SK-N-SH (cell line): ENCODE results near the gene NHP2. TPM values are rescaled to one million over a fixed set of nuclear protein-coding genes. Genes with fewer than 3 reads are reported as not detected.

Source experiments
- CTCF ChIA-PET: fragments of 300-600, 350-600 bp; formaldehyde crosslinking; extraction: SDS; loops from one replicate; lab custom pipeline; 2021; lab: Yijun Ruan, JAX
- POLR2A ChIA-PET: fragments of 350-600 bp; sonication (Branson Sonifier 250); formaldehyde crosslinking; extraction: SDS; loops from one replicate; lab custom pipeline; 2020; ENCODE audit warnings: antibody characterized with exemption, inconsistent platforms; lab: Yijun Ruan, JAX
- DNase-seq: peaks from one replicate; pipeline ENCODE4 v3.0.0; 2012
- H2AFZ ChIP-seq: fragments of 200-600 bp; sonication (generic); 2 replicates; pipeline ENCODE4 v1.8.1; 2016; ENCODE audit warnings: antibody characterized with exemption, mild to moderate bottlenecking, low read depth
- H3F3A ChIP-seq: fragments of 200-600 bp; sonication (generic); replicated peaks from 2 replicates; pipeline ENCODE3; 2016; ENCODE audit warnings: antibody characterized with exemption, mild to moderate bottlenecking; ENCODE audit not compliant: insufficient read depth
- H3K27ac ChIP-seq, 2 experiments: fragments of 200-500 bp in 1 of 2; fragments of 200-600 bp in 1 of 2; sonication (Bioruptor generic) in 1 of 2; sonication (generic), shearing (Covaris generic) in 1 of 2; 2 replicates each; pipeline versions ENCODE4 v1.5.1 to v1.6.1; 2014 to 2016; ENCODE audit warnings: low read depth in 2 of 2, inconsistent platforms in 1 of 2, low read length in 1 of 2, mild to moderate bottlenecking in 1 of 2, mixed read lengths in 1 of 2
- H3K27me3 ChIP-seq: fragments of 200-600 bp; sonication (generic), shearing (Covaris generic); 2 replicates; pipeline ENCODE4 v1.6.1; 2016; ENCODE audit warnings: mixed run types; ENCODE audit not compliant: insufficient read depth
- H3K36me3 ChIP-seq, 2 experiments: fragments of 200-500 bp in 1 of 2; fragments of 200-600 bp in 1 of 2; sonication (Bioruptor generic) in 1 of 2; sonication (generic) in 1 of 2; replicated peaks in 1 of 2; 2 replicates each; pipeline versions ENCODE3 to v1.5.1; 2014 to 2016; ENCODE audit warnings: low read length in 1 of 2, mild to moderate bottlenecking in 1 of 2; ENCODE audit not compliant: insufficient read depth in 2 of 2, control insufficient read depth in 1 of 2
- H3K4me1 ChIP-seq, 2 experiments: fragments of 200-500 bp in 1 of 2; fragments of 200-600 bp in 1 of 2; sonication (Bioruptor generic) in 1 of 2; sonication (generic), shearing (Covaris generic) in 1 of 2; 2 replicates each; pipeline versions ENCODE4 v1.5.1 to v1.6.1; 2014 to 2016; ENCODE audit warnings: low read depth in 1 of 2, low read length in 1 of 2, mixed run types in 1 of 2; ENCODE audit not compliant: insufficient read depth in 2 of 2, control insufficient read depth in 1 of 2
- H3K4me2 ChIP-seq: fragments of 200-600 bp; sonication (generic), shearing (Covaris generic); 2 replicates; pipeline ENCODE4 v1.6.1; 2017; ENCODE audit warnings: mixed run types
- H3K4me3 ChIP-seq, 2 experiments: fragments of 200-500 bp in 1 of 2; fragments of 200-600 bp in 1 of 2; sonication (Bioruptor generic) in 1 of 2; sonication (generic), shearing (Covaris generic) in 1 of 2; 2 replicates each; pipeline versions ENCODE4 v1.5.1 to v1.8.1; 2014 to 2016; ENCODE audit warnings: low read depth in 2 of 2, inconsistent platforms in 1 of 2, low read length in 1 of 2, mild to moderate bottlenecking in 1 of 2, mixed read lengths in 1 of 2, moderate library complexity in 1 of 2
- H3K79me2 ChIP-seq: fragments of 200-600 bp; sonication (generic); 2 replicates; pipeline ENCODE4 v1.8.1; 2017; ENCODE audit warnings: mild to moderate bottlenecking; ENCODE audit not compliant: insufficient read depth
- H3K9ac ChIP-seq: fragments of 200-600 bp; sonication (generic); 2 replicates; pipeline ENCODE4 v1.6.1; 2017; ENCODE audit warnings: mixed run types
- H3K9me2 ChIP-seq: fragments of 200-600 bp; sonication (generic); 2 replicates; pipeline ENCODE4 v1.6.1; 2017; ENCODE audit warnings: mixed run types
- H3K9me3 ChIP-seq: fragments of 200-600 bp; sonication (generic); 2 replicates; pipeline ENCODE4 v1.6.1; 2017; ENCODE audit warnings: mixed run types, mild to moderate bottlenecking, moderate library complexity
- H4K20me1 ChIP-seq: fragments of 200-600 bp; sonication (generic); 2 replicates; pipeline ENCODE4 v1.6.1; 2017; ENCODE audit warnings: mild to moderate bottlenecking, mixed run types; ENCODE audit not compliant: insufficient read depth
- CHD2 ChIP-seq: fragments of 150-350 bp; IDR thresholded peaks from 2 replicates; pipeline ENCODE4 v1.6.1; 2018; ENCODE audit warnings: low read length; ENCODE audit not compliant: partially characterized antibody
- ELF1 ChIP-seq: IDR thresholded peaks from 2 replicates; pipeline ENCODE4 v1.4.0; 2012
- IRF3 ChIP-seq: fragments of 150-350 bp; IDR thresholded peaks from 2 replicates; pipeline ENCODE4 v1.6.1; 2016; ENCODE audit warnings: mild to moderate bottlenecking, low read depth, low read length
- MEF2A ChIP-seq: IDR thresholded peaks from 2 replicates; pipeline ENCODE4 v1.4.0; 2012; ENCODE audit warnings: low read depth, borderline replicate concordance
- MXI1 ChIP-seq: IDR thresholded peaks from 2 replicates; pipeline ENCODE4 v1.6.1; 2012; ENCODE audit warnings: mild to moderate bottlenecking, low read depth, low read length, improper control_type of control experiment
- NRF1 ChIP-seq: IDR thresholded peaks from 2 replicates; pipeline ENCODE4 v1.6.1; 2012; ENCODE audit warnings: low read depth, mild to moderate bottlenecking, low read length
- PBX3 ChIP-seq: IDR thresholded peaks from 2 replicates; pipeline ENCODE4; 2012
- TAF1 ChIP-seq: IDR thresholded peaks from 2 replicates; pipeline ENCODE4 v1.6.1; 2012; ENCODE audit warnings: low read depth, mild to moderate bottlenecking, low read length, moderate library complexity, borderline replicate concordance
- YY1 ChIP-seq: IDR thresholded peaks from 2 replicates; pipeline ENCODE4 v1.4.0; 2012; ENCODE audit warnings: low read depth, mild to moderate bottlenecking
- WGBS: methylation state at CpG from one replicate; pipeline ENCODE4 v1.1.6; 2017; ENCODE audit warnings: low lambda C conversion rate; 5-methylcytosine and 5-hydroxymethylcytosine counted together
- polyA plus RNA-seq, 3 experiments: library from polyadenylated mRNA; depleted of rRNA; stranded (reverse); fragments of >200 nt; gene quantifications; 2 replicates each; pipeline ENCODE4 v1.2.3, GENCODE V29; 2012
- TF ChIP-seq, protein P1 (sequence below): fragments of 150-350 bp; IDR thresholded peaks from 2 replicates; pipeline ENCODE4 v1.6.1; 2017; ENCODE audit warnings: antibody characterized with exemption, low read length, low read depth, borderline replicate concordance

The NHP2 gene
- polyA plus RNA-seq, 1 of the 3 experiments (the other 2 are of a cell fraction) = 455 TPM

DNA sequence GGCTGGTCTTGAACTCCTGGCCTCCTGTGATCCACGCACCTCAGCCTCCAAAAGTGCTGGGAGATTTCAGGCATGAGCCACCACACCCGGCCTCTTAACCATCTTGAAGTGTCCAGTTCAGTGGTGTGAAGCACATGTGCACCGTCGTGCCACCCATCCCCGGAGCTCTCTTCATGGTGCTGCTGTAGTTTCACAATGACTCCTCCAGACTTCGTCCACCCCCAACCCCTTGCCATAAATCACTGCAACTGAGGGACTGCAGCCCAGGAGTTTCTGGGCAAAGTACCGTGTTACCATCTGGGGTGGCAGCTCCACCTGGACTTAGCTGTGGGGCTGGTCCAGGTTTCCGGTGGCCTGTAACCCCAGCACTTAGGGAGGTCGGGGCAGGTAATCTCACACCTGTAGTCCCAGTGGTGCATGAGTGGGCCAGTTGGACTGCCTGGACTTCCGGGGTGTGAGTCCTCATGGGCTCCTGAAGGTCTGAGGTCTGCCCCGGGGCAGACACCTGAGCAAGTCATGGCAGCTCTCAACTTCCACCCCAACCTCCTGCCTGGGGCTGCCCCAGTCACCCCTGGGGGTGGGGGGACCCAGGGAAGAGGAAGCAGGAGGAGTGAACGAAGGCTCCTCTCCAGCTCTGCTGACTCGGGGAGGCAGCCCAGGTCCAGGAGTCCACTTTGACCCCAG lies 47.0 kb downstream of the NHP2 start:
- TF ChIP-seq IRF3 (no peak), NRF1 (no peak), CHD2 (no peak), MXI1 (no peak)
- TF ChIP-seq, protein P1, sequence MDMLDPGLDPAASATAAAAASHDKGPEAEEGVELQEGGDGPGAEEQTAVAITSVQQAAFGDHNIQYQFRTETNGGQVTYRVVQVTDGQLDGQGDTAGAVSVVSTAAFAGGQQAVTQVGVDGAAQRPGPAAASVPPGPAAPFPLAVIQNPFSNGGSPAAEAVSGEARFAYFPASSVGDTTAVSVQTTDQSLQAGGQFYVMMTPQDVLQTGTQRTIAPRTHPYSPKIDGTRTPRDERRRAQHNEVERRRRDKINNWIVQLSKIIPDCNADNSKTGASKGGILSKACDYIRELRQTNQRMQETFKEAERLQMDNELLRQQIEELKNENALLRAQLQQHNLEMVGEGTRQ = no peak
- TF ChIP-seq, all 33 proteins: peak for 0
- CTCF ChIA-PET = interaction anchor here (1.4 to 4.4 kb wide), 4 partner anchors 10 to 39 kb away, joined by 3 to 38 read pairs (median 12); no protein-coding TSS in a partner anchor
- no peak overlapping the region for H3K4me2 ChIP-seq
- POLR2A ChIA-PET = no interaction called here
- no peaks in the 10 kb centered on the region for H3K9me2 ChIP-seq
- H3K4me3 ChIP-seq = no peak overlapping the region
- DNase-seq = no peak
- H3K9ac ChIP-seq = no peak overlapping the region
- no peaks in the 10 kb centered on the region for H3K27me3 ChIP-seq
- no peak overlapping the region for H2AFZ ChIP-seq
- H3K4me1 ChIP-seq = peaks cover 0 to 17% of the 10 kb centered on the region in 2 experiments; a peak in 1 of 4 replicates
- no peaks in the 10 kb centered on the region for H3K79me2 ChIP-seq
- H3K36me3 ChIP-seq = no peaks in the 10 kb centered on the region
- WGBS = 74% methylated on average over 10 of the region's 13 CpGs
- no peaks in the 10 kb centered on the region for H4K20me1 ChIP-seq
- H3K27ac ChIP-seq = no peak overlapping the region
- H3F3A ChIP-seq = no peaks in the 10 kb centered on the region
- H3K9me3 ChIP-seq = no peaks in the 10 kb centered on the region

GRCh38 chr5:178106086-178106485 lies 47.6 kb downstream of the NHP2 start:
- H3K4me3 ChIP-seq = no peak overlapping the region
- no peaks in the 10 kb centered on the region for H3F3A ChIP-seq
- H3K79me2 ChIP-seq = no peaks in the 10 kb centered on the region
- no peaks in the 10 kb centered on the region for H4K20me1 ChIP-seq
- no peaks in the 10 kb centered on the region for H3K9me2 ChIP-seq
- H3K36me3 ChIP-seq = no peaks in the 10 kb centered on the region
- ChIA-PET CTCF (interaction anchor here (1.1 to 4.4 kb wide), 4 partner anchors 14 to 40 kb away, joined by 3 to 38 read pairs (median 12); no protein-coding TSS in a partner anchor), POLR2A (no interaction called here)
- H3K4me2 ChIP-seq = no peak overlapping the region
- no peaks in the 10 kb centered on the region for H3K27me3 ChIP-seq
- no peak overlapping the region for H3K27ac ChIP-seq
- no peak overlapping the region for H3K9ac ChIP-seq
- H2AFZ ChIP-seq = no peak overlapping the region
- peaks cover 0 to 15% of the 10 kb centered on the region in 2 experiments; a peak in 1 of 4 replicates for H3K4me1 ChIP-seq
- 0% methylated on average over 1 of the region's 4 CpGs for WGBS
- no peaks in the 10 kb centered on the region for H3K9me3 ChIP-seq
- no peak for DNase-seq
- no peak for TF ChIP-seq MEF2A
- TF ChIP-seq ELF1 = no peak
- no peak for TF ChIP-seq PBX3
- TF ChIP-seq YY1 = no peak
- TF ChIP-seq TAF1 = no peak
